DMS153 treated with DMSO at 0.1 percent for 48 hours (cell line): Measurements from ENCODE around the gene SLC2A4.
A peak's percentile ranks its signal among the peaks of the same experiment; 100 is the strongest.
"Not testable (repeated sequence)": the region's sequence is repeated elsewhere in the genome, so short reads cannot be mapped to it uniquely, and the experiment has no call there.

Source experiments
- DNase-seq: peaks from one replicate; lab custom pipeline; 2025; ENCODE audit not compliant: unreplicated experiment; lab: John Stamatoyannopoulos, UW

Gene SLC2A4

GRCh38 chr17:7322520-7323194 lies 41.1 kb downstream of the SLC2A4 start:
- DNase-seq, result no peak

- no peak for DNase-seq
These were observed 42.4 kb downstream of the SLC2A4 start for GRCh38 chr17:7323731-7324437.

DNA sequence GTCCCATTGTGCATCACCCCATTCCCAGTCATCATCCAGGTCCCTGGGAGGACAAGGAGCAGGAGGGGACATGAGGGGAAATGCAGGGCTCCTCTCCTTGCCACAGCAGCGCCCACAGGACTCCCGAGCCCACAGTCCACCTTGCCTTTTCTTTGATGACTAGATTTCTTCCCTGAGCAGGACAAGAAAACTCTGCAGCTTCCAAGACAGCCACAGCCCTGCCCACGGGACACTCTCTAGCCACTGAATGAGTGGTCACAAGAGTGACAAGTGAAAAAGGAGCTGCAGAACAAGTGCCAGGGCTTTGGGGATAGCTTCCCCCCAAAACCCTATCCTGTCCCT lies 42.9 kb downstream of the SLC2A4 start:
- DNase-seq, result no peak

DNA sequence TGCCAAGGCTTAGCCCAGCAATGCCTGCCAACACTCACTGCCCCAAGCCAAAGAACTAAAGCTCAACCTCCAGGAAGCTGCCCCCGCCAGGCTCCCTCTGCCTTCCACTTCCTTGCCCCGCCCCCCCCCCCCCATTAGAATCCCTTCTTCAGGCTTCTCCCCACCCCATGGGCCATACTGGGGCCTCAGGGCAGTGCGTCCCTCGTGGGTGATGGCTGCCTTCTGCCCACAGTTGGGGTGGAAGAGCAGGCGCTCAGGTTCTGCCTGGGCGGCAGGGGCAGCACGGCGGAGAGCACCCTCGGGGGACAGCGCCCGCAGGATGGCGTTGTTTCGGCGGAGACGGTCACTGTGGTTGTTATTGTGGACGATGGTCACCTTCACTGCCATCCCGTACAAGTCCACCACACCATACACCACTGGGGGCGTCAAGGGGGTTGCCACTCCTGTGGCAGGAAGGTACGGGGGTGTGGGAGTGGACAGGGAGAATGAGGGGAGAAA lies 43.6 kb downstream of the SLC2A4 start:
- DNase-seq, result no peak

DNA sequence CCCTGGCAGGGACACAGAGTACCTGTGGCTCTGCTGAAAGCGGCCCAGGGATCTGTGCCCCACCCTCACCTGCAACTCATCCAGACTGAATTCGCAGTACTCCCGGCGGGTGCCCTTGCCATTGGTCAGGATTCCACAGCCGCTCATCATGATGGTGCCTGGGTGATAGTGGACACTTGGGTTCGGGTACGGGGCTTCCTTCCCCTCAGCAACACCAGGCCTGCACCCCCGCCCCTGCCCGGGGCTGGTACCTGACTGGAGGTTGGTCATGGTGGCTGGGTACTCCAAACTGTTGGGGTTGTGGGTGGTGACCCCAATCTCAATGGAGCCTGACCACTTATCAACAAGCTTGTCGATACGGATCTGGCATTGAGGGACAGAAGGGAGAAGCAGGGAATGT lies 44.7 kb downstream of the SLC2A4 start:
- no peak for DNase-seq

DNA sequence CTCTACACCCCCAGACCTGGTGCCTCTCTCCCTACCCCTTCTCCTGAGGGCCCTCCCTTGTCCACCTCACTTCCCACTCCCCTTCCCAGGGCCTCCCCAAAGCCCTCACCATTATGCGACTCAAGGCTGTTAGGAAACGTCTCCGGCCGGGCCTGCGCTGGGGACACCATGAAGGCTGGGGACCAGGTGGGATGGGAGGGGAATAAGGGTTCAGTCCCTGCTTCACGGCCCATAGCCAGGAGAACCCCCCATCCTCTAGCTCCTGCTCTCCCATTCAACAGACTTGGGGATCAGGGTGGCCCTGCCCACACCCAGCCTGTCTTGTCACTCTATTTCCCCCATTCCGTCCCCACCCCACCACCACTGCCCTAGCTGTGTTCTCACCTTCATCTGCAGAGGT lies 45.5 kb downstream of the SLC2A4 start:
- no peak for DNase-seq

- DNase-seq, result no peak
These were observed 46.0 kb downstream of the SLC2A4 start for GRCh38 chr17:7327501-7327900.

DNA sequence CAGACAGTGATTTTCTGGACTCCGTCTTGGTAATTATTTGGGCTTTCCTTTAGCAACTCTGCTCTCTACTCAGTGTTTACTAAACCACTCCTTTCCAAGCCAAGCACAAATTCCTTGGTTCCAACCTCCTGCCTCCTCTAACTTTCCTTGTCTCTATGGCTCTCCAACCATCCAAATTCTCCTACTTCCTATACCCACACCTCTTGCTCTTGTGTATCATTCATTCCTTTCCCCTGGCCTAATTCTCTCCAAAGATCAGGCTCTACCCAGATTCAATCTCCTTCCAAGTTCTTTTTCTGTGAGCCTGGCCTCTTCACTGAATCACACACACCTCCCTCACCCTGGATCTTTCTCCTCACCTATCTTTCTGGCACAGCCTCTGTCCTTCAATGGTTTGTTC lies 46.5 kb downstream of the SLC2A4 start:
- DNase-seq, result no peak

- DNase-seq, result no peak
These were observed 47.4 kb downstream of the SLC2A4 start, which contains the start of gene NEURL4 for GRCh38 chr17:7328840-7329373. Gene NEURL4, minus strand, starts transcription at chr17:7329335. Its CDS starts 23 bp downstream, at chr17:7329312.

DNA sequence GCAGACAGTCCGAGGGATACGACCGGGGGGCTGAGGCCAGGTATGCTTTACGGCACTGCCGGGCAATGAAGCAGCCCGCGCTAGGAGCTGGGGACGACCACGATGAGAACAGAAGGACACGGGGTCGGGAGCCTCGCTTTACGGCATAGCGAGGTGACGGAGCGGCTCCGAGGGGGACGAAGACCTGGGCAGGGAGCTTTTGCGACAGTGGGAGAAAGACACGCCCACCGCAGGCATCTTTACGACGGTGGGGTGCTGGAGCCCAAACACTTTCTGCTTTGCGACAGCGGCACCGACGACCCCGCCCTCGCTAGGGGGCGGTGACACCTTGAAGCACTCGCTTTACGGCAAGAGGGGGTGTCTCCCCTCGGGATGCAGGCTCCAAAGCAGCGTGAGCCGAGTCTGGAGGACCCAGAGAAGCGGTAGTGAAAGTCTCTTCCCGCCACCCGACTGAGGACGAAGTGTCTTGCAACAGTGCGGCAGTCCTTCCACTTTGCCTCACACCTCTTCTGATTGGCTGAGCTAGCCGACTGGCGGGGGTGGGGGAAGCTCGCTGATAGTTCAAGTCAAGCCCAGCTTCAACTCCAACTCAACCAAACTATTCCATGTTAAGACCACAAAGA lies 48.0 kb downstream of the SLC2A4 start:
- peak; percentile 60 for DNase-seq

- peak; percentile 10 for DNase-seq
These were observed 48.6 kb downstream of the SLC2A4 start for GRCh38 chr17:7329997-7330637.

DNA sequence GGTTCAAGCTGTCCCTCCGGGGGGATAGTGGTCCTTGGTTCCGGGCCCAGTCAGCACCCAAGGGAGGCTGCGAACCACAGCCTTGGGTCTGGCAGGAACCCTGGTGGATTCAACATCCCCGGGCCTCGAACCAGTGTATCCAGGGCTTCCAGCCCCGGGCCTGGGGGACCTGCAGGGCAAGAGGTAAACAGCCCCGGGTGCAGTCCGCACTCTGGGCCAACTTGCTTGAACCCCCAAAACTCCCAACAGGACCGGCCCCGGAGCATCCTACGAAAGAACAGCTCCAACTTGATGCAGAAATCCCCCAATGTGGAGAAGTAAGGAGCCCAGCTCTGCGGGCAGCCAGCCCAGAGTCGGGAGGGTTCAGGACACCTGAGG lies 49.1 kb downstream of the SLC2A4 start:
- no peak for DNase-seq

DNA sequence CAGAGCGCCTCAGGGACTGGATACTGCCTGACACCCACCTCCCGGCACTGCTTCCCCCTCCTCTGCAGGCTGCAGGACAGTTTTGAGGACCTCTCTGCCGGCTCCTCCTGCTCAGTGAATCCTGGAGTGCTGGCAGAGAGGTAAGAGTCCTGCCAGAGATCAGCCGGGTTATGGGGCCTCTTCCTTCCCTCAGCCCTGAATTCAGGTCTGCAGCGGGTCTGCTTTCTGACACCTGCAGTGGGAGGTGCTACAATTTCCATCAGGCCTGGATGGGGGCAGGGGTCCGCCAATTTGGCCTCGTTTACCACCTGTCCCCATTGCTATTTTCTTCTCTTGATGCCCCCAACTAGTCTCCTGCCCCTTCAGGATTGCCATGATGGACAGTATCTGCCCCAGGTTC lies 50.6 kb downstream of the SLC2A4 start:
- DNase-seq, result no peak

DNA sequence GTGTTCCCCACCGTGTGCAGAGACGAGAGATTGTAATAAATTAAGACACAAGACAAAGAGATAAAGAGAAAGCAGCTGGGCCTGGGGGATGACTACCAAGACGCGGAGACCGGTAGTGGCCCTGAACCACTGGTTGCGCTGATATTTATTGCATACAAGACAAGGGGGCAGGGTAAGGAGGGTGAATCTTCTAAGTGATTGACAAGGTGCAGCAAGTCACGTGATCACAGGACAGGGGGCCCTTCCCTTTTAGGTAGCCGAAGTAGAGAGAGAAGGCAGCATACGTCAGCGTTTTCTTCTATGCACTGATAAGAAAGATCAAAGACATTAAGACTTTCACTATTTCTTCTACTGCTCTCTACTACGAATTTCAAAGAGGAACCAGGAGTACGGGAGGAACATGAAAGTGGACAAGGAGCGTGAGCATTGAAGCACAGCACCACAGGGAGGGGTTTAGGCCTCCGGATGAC lies 51.1 kb downstream of the SLC2A4 start:
- DNase-seq, result not testable (repeated sequence)

GRCh38 chr17:7334938-7335538 lies 53.5 kb downstream of the SLC2A4 start:
- DNase-seq, result no peak

DNA sequence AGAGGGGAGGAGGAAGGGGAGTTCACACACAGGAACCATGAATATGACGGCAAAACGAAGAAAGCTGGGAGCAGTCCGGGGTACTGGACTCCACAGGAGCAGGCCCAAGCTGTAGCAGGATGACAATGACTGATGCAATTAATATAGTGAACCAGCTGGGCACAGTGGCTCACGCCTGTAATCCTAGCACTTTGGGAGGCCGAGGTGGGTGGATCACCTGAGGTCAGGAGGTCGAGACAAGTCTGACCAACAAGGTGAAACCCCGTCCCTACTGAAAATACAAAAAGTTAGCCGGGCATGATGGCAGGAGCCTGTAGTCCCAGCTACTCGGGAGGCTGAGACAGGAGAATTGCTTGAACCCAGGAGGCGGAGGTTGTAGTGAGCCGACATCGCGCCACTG lies 54.2 kb downstream of the SLC2A4 start:
- not testable (repeated sequence) for DNase-seq

- DNase-seq, result no peak
These were observed 55.0 kb downstream of the SLC2A4 start, which contains the start of gene ACAP1 for GRCh38 chr17:7336240-7337175. Gene ACAP1, plus strand, starts transcription at chr17:7336529. Its CDS starts 206 bp downstream, at chr17:7336735.

GRCh38 chr17:7337600-7337999 lies 56.1 kb downstream of the SLC2A4 start:
- DNase-seq, result not testable (repeated sequence)
